Keratinocyte (primary cell): ENCODE data around the gene DTX3L. TPM values are rescaled to one million over a fixed set of nuclear protein-coding genes. Genes with fewer than 3 reads are reported as not detected.

Experiments used
- DNase-seq: peaks from one replicate; pipeline ENCODE4 v3.0.0-alpha.2; 2011; ENCODE audit warnings: low read depth, missing footprints, low spot score
- FAIRE-seq: peaks from 2 replicates; lab custom pipeline; 2011; peaks lifted over from hg19 to GRCh38; lab: Jason Lieb, UNC
- H2AFZ ChIP-seq: 2 replicates; pipeline ENCODE4 v1.6.0; 2012; ENCODE audit warnings: low read length, control low read depth, inconsistent platforms; ENCODE audit not compliant: control insufficient read depth
- H3K27ac ChIP-seq: 2 replicates; pipeline ENCODE4 v1.5.1; 2011; ENCODE audit warnings: low read length; ENCODE audit not compliant: control insufficient read depth, insufficient read depth
- H3K27me3 ChIP-seq: 3 replicates; pipeline ENCODE4 v1.6.0; 2011; ENCODE audit warnings: low read length; ENCODE audit not compliant: control insufficient read depth, insufficient read depth; ENCODE audit errors: extremely low read depth
- H3K36me3 ChIP-seq, 2 experiments: 2 replicates in 1 of 2; 3 replicates in 1 of 2; pipeline ENCODE4 v1.5.1; 2011; ENCODE audit warnings: low read length in 2 of 2, mild to moderate bottlenecking in 1 of 2; ENCODE audit not compliant: control insufficient read depth in 2 of 2, insufficient read depth in 2 of 2; ENCODE audit errors: extremely low read depth in 1 of 2
- H3K4me1 ChIP-seq: 3 replicates; pipeline ENCODE4 v1.5.1; 2011; ENCODE audit warnings: low read length; ENCODE audit not compliant: control insufficient read depth, insufficient read depth; ENCODE audit errors: extremely low read depth
- H3K4me2 ChIP-seq: 3 replicates; pipeline ENCODE4 v1.6.0; 2011; ENCODE audit warnings: low read depth, low read length; ENCODE audit not compliant: control insufficient read depth, insufficient read depth; ENCODE audit errors: extremely low read depth
- H3K4me3 ChIP-seq, 3 experiments: fragments of 200-600 bp in 1 of 3; sonication (generic) in 1 of 3; 2 replicates in 2 of 3; 3 replicates in 1 of 3; pipeline ENCODE4 v1.5.1; 2011 to 2016; ENCODE audit warnings: low read length in 3 of 3, mild to moderate bottlenecking in 3 of 3, control low read depth in 2 of 3, inconsistent platforms in 1 of 3, low read depth in 1 of 3, mixed read lengths in 1 of 3, mixed run types in 1 of 3, moderate library complexity in 1 of 3; ENCODE audit not compliant: control insufficient read depth in 2 of 3, insufficient read depth in 2 of 3; ENCODE audit errors: extremely low read depth in 1 of 3
- H3K79me2 ChIP-seq: 2 replicates; pipeline ENCODE4 v1.6.0; 2012; ENCODE audit warnings: low read length; ENCODE audit not compliant: control insufficient read depth, insufficient read depth
- H3K9ac ChIP-seq: 3 replicates; pipeline ENCODE4 v1.6.0; 2011; ENCODE audit warnings: low read length; ENCODE audit not compliant: control insufficient read depth, insufficient read depth; ENCODE audit errors: extremely low read depth
- H3K9me1 ChIP-seq: 3 replicates; pipeline ENCODE4 v1.6.0; 2011; ENCODE audit warnings: low read length; ENCODE audit not compliant: control insufficient read depth, insufficient read depth; ENCODE audit errors: extremely low read depth
- H3K9me3 ChIP-seq: 2 replicates; pipeline ENCODE4 v1.5.1; 2012; ENCODE audit warnings: low read depth, low read length; ENCODE audit not compliant: control insufficient read depth
- H4K20me1 ChIP-seq: 3 replicates; pipeline ENCODE4 v1.6.0; 2011; ENCODE audit warnings: low read length; ENCODE audit not compliant: control insufficient read depth, insufficient read depth; ENCODE audit errors: extremely low read depth
- CTCF ChIP-seq, 3 experiments: IDR thresholded peaks in 1 of 3; conservative IDR thresholded peaks in 1 of 3; optimal IDR thresholded peaks in 1 of 3; 2 replicates in 2 of 3; 3 replicates in 1 of 3; pipeline versions ENCODE3 to v1.5.1; 2011; ENCODE audit warnings: low read length in 3 of 3, mild to moderate bottlenecking in 3 of 3, moderate library complexity in 2 of 3, control low read depth in 1 of 3, inconsistent platforms in 1 of 3; ENCODE audit not compliant: insufficient read depth in 2 of 3; ENCODE audit errors: extremely low read depth in 1 of 3
- EZH2 ChIP-seq: IDR thresholded peaks from one replicate; pipeline ENCODE4 v1.6.1; 2012; ENCODE audit warnings: inconsistent platforms, mild to moderate bottlenecking, low read length, moderate library complexity
- dilution Hi-C: fragments of 300-500 bp; cut with MboI; formaldehyde crosslinking; loops from one replicate; pipeline ENCODE4 v1.7.0; 2020; ENCODE audit warnings: low sequenced_read_pairs; ENCODE audit not compliant: extremely low pct_ligation_motif_present
- polyA plus RNA-seq, 5 experiments: library from polyadenylated mRNA; depleted of rRNA in 3 of 5; stranded (reverse) in 3 of 5; stranded (forward) in 1 of 5; unstranded in 1 of 5; fragments of >200 nt; gene quantifications; 1 replicate in 1 of 5; 2 replicates in 3 of 5; 3 replicates in 1 of 5; pipeline versions ENCODE4 v1.2.1 to v1.2.3, GENCODE V29; 2011 to 2012; ENCODE audit warnings: missing spikeins in 2 of 5, low read depth in 1 of 5, low replicate concordance in 1 of 5

The DTX3L gene
- polyA plus RNA-seq, 1 donor (not counting 4 experiments of a cell fraction or from before 2014, with no cell fraction given): 13.6 TPM

GRCh38 chr3:122586098-122586497 lies 22.0 kb downstream of the DTX3L start:
- H3K27ac ChIP-seq: no peak overlapping the region
- no peaks in the 10 kb centered on the region for H3K9me1 ChIP-seq
- H3K9me3 ChIP-seq: peaks cover 2% of the 10 kb centered on the region
- TF ChIP-seq CTCF (optimal IDR thresholded peaks at IDR 0.05 in 1 of 3, IDR thresholded peaks at IDR 0.05 in 1 of 3, conservative IDR thresholded peaks at IDR 0.05 in 1 of 3; ENCODE audit: extremely low read depth in 1 of 3, insufficient read depth in 2 of 3, low read length in 3 of 3): no peak
- no peak for TF ChIP-seq EZH2
- DNase-seq (no peak), FAIRE-seq (no peak)
- no peak overlapping the region for H3K4me3 ChIP-seq
- no peaks in the 10 kb centered on the region for H3K4me1 ChIP-seq
- H2AFZ ChIP-seq: no peak overlapping the region
- no peaks in the 10 kb centered on the region for H3K79me2 ChIP-seq
- no peak overlapping the region for H3K4me2 ChIP-seq
- dilution Hi-C loops: no loop called here
- no peaks in the 10 kb centered on the region for H3K36me3 ChIP-seq
- H4K20me1 ChIP-seq: no peaks in the 10 kb centered on the region
- H3K27me3 ChIP-seq: no peaks in the 10 kb centered on the region
- H3K9ac ChIP-seq: no peak overlapping the region

- H3K9me3 ChIP-seq: peaks cover 2% of the 10 kb centered on the region
Observed at GRCh38 chr3:122586773-122587485, 22.8 kb downstream of the DTX3L start.

More at GRCh38 chr3:122586773-122587485, 22.8 kb downstream of the DTX3L start:
- no peak overlapping the region for H3K27ac ChIP-seq
- TF ChIP-seq EZH2: no peak
- no peak for TF ChIP-seq CTCF (optimal IDR thresholded peaks at IDR 0.05 in 1 of 3, IDR thresholded peaks at IDR 0.05 in 1 of 3, conservative IDR thresholded peaks at IDR 0.05 in 1 of 3; ENCODE audit: extremely low read depth in 1 of 3, insufficient read depth in 2 of 3, low read length in 3 of 3)
- no peak overlapping the region for H2AFZ ChIP-seq
- FAIRE-seq: no peak
- dilution Hi-C loops: no loop called here
- no peak for DNase-seq
- H3K27me3 ChIP-seq: no peaks in the 10 kb centered on the region
- no peak overlapping the region for H3K4me2 ChIP-seq
- H3K36me3 ChIP-seq: no peaks in the 10 kb centered on the region
- no peaks in the 10 kb centered on the region for H3K79me2 ChIP-seq
- no peaks in the 10 kb centered on the region for H4K20me1 ChIP-seq
- H3K9me1 ChIP-seq: no peaks in the 10 kb centered on the region
- H3K4me1 ChIP-seq: no peaks in the 10 kb centered on the region
- no peak overlapping the region for H3K4me3 ChIP-seq
- H3K9ac ChIP-seq: no peak overlapping the region
